Testis (tissue), 2 donors: ENCODE measurements around the gene SPDYE2B.
"Not testable (repeated sequence)": the region's sequence is repeated elsewhere in the genome, so short reads cannot be mapped to it uniquely, and the experiment has no call there.

Experiments
- POLR2A ChIP-seq: fragments of 450-650 bp; IDR thresholded peaks from one replicate; pipeline ENCODE4 v1.6.1; 2017; ENCODE audit warnings: antibody characterized with exemption, mild to moderate bottlenecking, moderate library complexity
- TF ChIP-seq, protein P1 (sequence below), 3 experiments: fragments of 450-650 bp in 2 of 3; fragments of 200-600 bp in 1 of 3; sonication (generic) in 1 of 3; IDR thresholded peaks; one replicate each; pipeline ENCODE4 v1.5.1; 2016 to 2019; ENCODE audit warnings: antibody characterized with exemption in 3 of 3, mild to moderate bottlenecking in 2 of 3, moderate library complexity in 1 of 3

- TF ChIP-seq, protein P1, sequence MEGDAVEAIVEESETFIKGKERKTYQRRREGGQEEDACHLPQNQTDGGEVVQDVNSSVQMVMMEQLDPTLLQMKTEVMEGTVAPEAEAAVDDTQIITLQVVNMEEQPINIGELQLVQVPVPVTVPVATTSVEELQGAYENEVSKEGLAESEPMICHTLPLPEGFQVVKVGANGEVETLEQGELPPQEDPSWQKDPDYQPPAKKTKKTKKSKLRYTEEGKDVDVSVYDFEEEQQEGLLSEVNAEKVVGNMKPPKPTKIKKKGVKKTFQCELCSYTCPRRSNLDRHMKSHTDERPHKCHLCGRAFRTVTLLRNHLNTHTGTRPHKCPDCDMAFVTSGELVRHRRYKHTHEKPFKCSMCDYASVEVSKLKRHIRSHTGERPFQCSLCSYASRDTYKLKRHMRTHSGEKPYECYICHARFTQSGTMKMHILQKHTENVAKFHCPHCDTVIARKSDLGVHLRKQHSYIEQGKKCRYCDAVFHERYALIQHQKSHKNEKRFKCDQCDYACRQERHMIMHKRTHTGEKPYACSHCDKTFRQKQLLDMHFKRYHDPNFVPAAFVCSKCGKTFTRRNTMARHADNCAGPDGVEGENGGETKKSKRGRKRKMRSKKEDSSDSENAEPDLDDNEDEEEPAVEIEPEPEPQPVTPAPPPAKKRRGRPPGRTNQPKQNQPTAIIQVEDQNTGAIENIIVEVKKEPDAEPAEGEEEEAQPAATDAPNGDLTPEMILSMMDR (IDR thresholded peaks at IDR 0.05), result not testable (repeated sequence)
- not testable (repeated sequence) for TF ChIP-seq POLR2A
Observed at GRCh38 chr7:102611013-102611674, 39.0 kb upstream of the SPDYE2B start.
